T follicular helper cell (primary cell): ENCODE data around the gene CSH2.
"Not testable (repeated sequence)": the region's sequence is repeated elsewhere in the genome, so short reads cannot be mapped to it uniquely, and the experiment has no call there.

ENCODE experiments used
- DNase-seq: peaks from one replicate; pipeline ENCODE4 v3.0.0-alpha.2; 2020; ENCODE audit warnings: low read depth
- total RNA-seq, 2 experiments: gene quantifications; one replicate each; lab custom pipeline; 2026; lab: John Stamatoyannopoulos, UW

CSH2 gene
- 0 reads per million in 2 experiments for total RNA-seq

GRCh38 chr17:63873577-63873976 lies at the start of gene CSH2:
CSH2 (minus strand) TSS chr17:63873677; CDS start chr17:63873614, 63 bp downstream.
- DNase-seq, result not testable (repeated sequence)

GRCh38 chr17:63922402-63922801 lies 48.9 kb upstream of the CSH2 start:
- not testable (repeated sequence) for DNase-seq

- not testable (repeated sequence) for DNase-seq
These were observed 47.3 kb upstream of the CSH2 start for GRCh38 chr17:63920779-63921178.

GRCh38 chr17:63920050-63920449 lies 46.6 kb upstream of the CSH2 start:
- not testable (repeated sequence) for DNase-seq

GRCh38 chr17:63919311-63919723 lies 45.8 kb upstream of the CSH2 start:
- DNase-seq, result peak; percentile 59

- DNase-seq, result not testable (repeated sequence)
These were observed 45.4 kb upstream of the CSH2 start, which contains the start of gene GH1 for GRCh38 chr17:63918789-63919305. GH1 (minus strand) TSS chr17:63918839; CDS start chr17:63918776, 63 bp downstream.

- no peak for DNase-seq
These were observed 44.8 kb upstream of the CSH2 start for GRCh38 chr17:63918305-63918704.

GRCh38 chr17:63917646-63918045 lies 44.2 kb upstream of the CSH2 start:
- no peak for DNase-seq

GRCh38 chr17:63917206-63917605 lies 43.7 kb upstream of the CSH2 start:
- DNase-seq, result not testable (repeated sequence)

GRCh38 chr17:63916566-63917185 lies 43.2 kb upstream of the CSH2 start:
- no peak for DNase-seq

GRCh38 chr17:63915753-63916152 lies 42.3 kb upstream of the CSH2 start:
- DNase-seq, result not testable (repeated sequence)

- DNase-seq, result no peak
These were observed 41.0 kb upstream of the CSH2 start for GRCh38 chr17:63914471-63914870.

- peak; percentile 44 for DNase-seq
These were observed 38.2 kb upstream of the CSH2 start for GRCh38 chr17:63911657-63912100.

- DNase-seq, result no peak
These were observed 37.7 kb upstream of the CSH2 start, which contains the start of gene CSHL1 for GRCh38 chr17:63911041-63911635. CSHL1 (minus strand) TSS chr17:63911258; CDS start chr17:63911196, 62 bp downstream.

GRCh38 chr17:63910096-63910495 lies 36.6 kb upstream of the CSH2 start:
- DNase-seq, result no peak

- not testable (repeated sequence) for DNase-seq
These were observed 36.1 kb upstream of the CSH2 start for GRCh38 chr17:63909586-63909985.

GRCh38 chr17:63907161-63907778 lies 33.8 kb upstream of the CSH2 start:
- DNase-seq, result not testable (repeated sequence)

GRCh38 chr17:63904796-63905195 lies 31.3 kb upstream of the CSH2 start:
- DNase-seq, result not testable (repeated sequence)

- not testable (repeated sequence) for DNase-seq
These were observed 30.3 kb upstream of the CSH2 start for GRCh38 chr17:63903787-63904201.

- DNase-seq, result not testable (repeated sequence)
These were observed 28.5 kb upstream of the CSH2 start for GRCh38 chr17:63901971-63902370.

GRCh38 chr17:63898899-63899798 lies 25.7 kb upstream of the CSH2 start:
- not testable (repeated sequence) for DNase-seq
